Measurements from ENCODE around the gene SCAMP3.
"Not testable (repeated sequence)": the region's sequence is repeated elsewhere in the genome, so short reads cannot be mapped to it uniquely, and the experiment has no call there.

The SCAMP3 gene

DNA sequence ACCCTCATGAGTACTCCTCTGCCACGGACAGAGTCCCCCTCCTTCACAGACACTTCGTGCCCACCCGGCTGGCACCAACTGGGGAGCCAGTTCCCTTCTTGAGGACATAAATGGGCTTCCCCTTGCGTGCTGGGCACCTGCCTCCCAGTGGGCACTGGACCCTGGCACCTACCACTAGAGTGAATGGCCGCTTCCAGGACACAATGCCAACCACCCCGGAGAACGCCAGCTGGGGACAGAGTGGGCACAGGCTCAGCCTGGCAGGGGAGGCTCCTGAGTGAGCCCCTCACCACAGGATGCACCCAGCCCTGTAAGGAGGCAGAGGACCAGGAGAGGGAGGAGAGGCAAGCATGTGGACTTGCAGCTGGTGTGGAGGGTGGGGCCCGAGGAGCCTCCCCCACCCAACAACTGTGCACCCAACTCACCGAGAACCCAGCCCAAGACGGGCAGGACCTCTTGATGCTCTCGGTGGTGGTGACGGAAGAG lies 7.9 kb downstream of the SCAMP3 start:
- no peak for DNase-seq

DNA sequence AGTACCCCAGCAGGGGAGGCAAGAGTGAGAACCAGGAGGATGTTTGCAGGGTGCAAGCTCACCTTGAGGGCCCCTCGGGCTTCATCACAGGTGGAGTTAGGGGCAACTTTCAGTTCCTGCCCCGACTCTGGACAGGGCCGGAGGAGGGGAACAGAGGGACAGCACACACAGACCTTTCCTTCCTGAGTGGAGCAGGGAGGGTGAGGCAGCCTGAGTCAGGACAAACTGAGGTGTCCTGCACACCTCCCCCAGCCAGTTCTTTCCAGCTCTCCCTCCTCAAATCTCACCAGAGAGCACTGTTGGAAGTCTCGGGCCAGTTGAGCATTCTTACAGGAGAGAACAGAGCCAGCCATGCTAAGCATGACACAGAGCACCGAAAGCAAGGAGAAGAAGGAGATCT lies 8.4 kb downstream of the SCAMP3 start:
- DNase-seq, result no peak

DNA sequence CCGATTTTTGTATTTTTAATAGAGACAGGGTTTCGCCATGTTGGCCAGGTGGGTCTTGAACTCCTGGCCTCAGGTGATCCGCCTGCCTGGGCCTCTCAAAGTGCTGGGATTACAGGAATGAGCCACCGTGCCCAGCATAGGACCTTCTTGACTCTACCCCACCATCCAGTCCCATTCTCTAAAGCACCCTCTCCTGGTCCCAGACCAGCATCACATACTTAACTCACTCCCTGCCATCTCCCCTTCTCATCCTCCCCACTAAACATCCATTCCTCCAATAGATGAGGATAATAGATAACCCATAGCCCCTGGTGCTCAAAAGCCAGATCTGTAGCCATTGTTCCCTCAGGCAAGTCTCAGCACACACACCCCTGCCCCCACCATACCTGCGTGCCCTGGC lies 9.0 kb downstream of the SCAMP3 start:
- DNase-seq, result no peak

DNA sequence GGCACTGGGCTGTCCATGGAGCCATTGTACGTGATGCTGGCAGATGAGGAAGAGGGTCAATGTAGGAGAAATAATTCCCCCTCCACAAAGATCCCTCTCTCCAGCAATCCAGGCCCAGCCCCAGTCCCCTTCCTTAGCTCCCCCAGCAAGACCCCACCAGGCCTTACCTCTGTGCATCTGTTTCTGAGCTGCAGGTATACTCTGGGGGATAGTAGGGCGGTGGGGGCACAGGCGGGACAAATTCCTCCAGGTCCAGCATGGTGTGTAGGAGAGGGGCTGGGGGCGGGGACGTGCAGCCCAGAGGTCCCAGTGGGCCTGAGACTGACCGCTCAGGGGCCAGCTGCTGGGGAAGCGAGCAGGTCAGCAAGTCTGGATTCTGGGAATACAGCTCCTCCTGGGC lies 10.6 kb downstream of the SCAMP3 start:
- DNase-seq, result no peak

DNA sequence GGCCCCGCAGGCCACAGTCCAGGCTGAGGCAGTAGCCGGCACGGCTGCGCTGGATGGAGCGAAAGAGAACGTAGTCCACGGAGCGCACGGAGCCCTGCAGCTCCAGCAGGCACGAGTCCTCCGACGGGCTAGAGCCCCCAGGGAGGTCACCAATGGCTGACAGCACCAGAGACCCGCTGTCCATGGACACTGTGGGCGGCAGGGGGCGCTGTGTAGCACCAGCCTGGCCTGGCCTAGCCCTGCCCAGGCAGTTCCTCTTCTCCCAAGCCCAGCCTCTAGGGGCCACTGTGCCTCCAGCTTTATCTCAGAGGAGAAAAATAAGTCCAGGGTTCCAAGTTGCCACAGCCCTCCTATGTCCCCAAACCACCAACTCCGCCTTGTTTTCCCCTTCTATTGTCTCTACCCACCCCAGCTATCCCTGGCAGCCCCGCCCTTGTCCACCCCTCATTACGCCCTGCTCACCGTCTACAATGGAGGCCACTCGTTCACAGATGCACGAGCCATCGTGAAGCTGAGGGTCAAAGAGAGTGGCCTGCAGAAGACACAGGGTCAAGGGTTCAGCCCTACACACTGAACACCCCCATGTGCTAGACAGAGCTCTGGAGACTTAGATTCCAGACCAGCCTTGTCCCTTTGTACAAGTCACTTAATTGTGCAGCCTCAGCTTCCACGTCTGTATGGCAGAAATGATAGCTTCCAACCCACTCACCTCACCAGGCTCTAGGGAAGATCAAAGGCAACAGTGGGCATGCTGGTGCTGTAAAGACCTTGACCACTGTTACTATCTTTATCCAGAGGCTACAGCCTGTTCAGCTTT lies 11.3 kb downstream of the SCAMP3 start:
- peak; percentile 87 for DNase-seq

DNA sequence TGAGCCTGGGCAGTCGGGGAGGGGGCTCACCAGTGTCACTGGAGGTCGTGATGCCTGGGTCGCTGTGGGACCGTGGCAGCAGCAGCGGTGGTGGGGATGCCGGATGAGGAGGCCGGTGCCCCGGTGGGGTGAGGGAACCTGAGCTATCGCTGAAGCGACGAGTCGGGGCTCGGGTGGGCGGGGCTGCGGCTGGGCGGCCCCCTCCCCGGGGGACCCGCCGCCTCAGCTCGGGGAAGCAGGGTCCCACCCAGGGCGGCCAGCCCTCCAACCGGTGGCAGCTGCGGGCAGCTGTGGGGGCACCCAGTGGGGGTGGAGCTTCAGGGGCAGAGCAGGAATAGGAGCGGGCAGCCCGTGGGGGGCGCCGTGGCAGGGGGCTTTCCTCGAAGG lies 11.9 kb downstream of the SCAMP3 start:
- no peak for DNase-seq

DNA sequence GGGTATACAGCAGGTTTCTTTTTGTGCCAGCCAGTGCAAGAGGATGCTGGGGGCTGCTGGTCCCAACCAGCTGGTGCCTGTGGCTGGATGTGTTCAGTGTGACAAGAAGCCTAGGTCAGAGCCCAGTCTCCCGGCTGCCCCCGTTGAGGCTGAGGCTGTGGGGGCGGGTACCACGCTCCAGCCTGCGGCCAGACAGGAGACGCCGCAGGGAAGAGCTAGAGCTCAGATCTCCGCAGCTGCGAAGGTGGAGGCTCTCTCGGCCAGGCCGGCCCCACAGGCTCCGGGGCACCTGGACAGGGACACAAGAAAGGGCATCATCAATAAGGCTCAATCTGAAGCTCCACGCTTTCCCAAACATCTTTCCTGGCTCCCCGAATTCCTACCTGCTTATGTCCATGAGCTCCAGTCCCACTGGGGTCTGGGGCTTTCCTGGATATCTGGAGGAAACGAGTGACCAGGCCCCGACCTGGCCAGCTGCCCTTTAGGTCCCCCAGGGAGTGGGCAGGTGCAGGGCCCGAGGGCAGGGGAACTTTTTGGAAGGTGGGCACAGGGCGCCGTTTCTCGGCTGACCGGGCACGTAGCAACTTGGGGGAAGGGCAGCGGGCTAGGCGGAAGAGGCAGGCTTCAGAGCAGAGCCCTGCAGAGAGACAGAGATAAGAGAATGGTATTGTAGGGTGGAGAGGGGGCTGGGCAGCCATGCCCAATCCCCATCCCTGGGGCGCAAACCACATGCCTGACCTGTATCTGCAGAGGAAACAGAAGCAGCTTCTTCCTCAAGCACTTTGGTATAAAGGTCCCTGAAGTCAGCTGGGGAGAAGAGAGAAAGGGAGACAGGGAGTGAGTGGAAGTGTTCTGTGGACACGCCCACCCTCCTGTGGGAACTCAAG lies 14.2 kb downstream of the SCAMP3 start:
- DNase-seq, result no peak

DNA sequence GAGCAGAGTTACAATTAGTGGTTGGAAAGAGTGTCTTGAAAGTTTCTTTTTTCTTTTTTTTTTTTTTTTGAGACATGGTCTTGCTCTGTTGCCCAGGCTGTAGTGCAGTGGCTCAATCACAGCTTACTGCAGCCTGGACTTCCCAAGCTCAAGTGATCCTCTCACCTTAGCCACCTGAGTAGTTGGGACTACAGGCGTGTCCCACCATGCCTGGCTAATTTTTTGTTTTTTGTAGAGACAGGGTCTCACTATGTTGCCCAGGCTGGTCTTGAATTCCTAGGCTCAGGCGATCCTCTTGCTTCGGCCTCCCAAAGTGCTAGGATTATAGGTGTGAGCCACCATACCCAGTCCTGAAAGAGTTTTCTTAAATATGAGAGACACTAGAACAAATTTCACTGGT lies 15.4 kb downstream of the SCAMP3 start:
- DNase-seq, result not testable (repeated sequence)

DNA sequence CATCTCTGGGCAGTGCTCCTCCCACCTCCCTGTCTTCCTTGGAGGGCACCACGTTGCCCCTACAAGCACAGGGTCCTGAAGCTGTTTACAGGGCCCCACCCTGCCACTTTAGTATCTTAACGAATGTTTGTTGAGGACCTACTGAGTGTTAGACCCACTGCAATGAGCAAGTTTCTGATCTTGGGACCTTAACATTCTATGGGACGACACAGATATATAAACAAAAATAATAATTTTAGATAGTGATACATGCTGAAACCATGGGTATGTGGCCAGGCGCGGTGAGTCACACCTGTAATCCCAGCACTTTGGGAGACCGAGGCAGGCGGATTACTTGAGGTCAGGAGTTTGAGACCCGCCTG lies 17.0 kb downstream of the SCAMP3 start:
- no peak for DNase-seq

DNA sequence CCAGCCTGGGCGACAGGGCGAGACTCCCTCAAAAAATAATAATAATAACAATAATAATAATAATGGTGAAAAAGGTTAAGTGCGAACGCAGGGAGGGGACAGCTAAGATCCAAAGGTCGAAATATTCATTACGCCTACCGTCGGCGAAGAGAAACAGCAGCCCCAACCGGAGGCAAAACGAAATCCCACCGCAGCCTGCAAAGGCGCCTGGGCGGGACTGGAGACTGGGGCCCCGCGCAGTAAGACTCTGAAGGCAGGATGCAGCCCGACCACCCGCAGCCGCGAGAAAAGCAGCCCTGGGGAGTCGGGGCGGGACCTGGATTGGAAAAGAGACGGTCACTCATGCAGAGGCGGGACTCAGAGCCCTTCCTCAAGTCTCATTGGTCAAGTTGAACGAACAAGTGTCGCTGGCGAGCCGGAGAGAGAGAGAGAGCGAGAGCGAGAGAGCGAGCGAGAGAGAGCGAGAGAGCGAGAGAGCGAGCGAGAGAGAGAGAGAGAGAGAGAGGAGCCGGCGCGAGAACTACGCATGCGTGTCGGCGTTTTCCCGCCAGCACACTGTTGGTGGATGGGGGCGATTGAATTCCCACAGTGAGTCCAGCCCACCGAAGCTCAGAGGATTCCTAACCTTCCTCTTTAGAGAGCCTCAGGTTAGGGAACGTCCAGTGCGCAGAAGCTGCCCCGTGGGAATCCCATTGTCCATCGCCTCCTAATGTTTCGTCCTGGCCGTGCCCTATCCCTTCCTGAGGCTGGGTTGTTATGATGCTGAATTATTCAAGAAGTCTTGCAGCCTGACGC lies 17.6 kb downstream of the SCAMP3 start:
- peak; percentile 99 for DNase-seq

DNA sequence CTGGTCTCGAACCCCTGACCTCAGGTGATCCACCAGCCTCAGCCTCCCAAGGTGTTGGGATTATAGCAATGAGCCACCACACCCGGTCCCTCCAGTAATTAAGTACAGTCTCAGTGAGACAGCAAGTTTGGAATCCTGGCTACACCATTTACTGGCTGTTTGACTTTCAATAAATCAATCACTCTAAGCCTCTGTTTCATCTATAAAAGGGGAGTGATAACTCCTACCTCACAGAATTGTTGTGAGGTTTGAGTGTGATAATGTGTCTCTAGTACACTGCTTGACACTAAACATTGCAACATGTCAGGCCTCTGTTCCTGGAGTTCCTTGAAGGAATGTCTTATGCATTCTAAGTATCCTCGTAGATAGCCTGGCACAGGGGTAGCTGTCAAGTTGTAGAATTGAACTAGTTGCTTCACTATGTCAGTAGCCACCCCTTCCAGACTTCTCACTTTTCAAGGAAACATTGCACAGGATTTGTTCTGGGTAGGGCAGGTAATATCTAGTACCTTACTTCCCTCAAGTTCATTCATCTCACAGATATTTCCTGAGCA lies 19.3 kb downstream of the SCAMP3 start:
- DNase-seq, result no peak

DNA sequence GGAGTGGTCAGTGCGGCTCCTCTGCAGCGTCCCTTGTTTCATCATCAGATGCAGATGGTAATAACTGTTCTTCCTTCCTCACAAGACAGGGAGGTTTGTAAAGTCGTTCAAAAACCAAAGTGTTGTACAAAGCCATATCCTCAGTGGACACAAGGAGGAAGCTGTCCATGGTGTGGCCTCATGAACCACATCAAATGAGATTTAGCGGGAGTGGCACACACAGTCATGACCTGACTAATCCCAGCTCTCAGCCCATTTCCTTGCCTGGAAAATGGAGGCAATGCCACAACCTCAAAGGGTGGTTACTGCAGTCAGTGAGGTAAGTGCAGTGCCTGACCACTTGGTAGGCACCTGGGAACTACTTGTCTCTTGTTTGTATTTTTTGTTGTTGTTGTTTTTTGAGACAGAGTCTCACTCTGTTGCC lies 20.3 kb downstream of the SCAMP3 start:
- no peak for DNase-seq

DNA sequence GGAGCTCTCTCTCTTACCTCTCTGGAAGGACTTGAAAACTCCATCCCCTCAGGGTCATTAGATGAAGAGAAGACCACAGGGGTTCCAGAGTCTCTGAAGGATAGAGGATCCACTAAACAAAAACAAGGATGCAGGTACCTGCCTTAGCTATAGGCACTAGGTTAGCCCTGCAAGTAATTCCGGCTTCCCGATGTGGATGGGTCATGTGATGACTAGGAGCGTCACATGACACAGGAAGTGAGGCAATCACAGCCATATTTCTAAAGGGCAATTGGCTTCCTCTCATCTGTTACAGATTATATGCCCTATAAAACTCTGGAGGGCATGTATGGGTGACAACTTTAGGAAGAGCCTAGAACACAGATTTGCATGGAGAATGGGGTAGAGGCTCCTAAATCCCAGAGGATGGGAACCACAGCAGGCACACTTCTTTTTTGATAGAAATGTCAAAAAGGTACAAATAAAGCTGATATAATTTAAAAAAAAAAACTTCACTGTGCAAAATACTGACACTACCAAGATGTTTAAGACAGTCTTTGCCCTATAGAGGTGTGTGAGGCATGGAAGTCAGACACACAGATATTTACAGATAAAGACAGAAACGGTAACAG lies 21.0 kb downstream of the SCAMP3 start:
- peak; percentile 55 for DNase-seq

DNA sequence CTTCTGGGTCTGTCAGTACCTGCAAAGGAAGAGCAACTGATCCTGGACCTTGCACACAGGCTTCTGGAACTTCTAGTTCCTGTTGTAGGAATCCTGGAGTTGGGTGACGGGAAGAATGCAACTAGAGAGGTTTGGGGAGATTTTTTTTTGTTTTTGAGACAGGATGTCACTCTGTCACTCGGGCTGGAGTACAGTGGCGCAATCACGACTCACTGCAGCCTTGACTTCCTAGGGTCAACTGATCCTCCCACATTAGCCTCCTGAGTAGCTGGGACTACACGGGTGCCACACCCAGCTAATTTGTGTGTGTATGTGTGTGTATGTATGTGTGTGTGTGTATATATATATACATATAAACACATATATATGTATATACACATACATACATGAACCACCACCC lies 25.7 kb downstream of the SCAMP3 start:
- DNase-seq, result peak; percentile 33

DNA sequence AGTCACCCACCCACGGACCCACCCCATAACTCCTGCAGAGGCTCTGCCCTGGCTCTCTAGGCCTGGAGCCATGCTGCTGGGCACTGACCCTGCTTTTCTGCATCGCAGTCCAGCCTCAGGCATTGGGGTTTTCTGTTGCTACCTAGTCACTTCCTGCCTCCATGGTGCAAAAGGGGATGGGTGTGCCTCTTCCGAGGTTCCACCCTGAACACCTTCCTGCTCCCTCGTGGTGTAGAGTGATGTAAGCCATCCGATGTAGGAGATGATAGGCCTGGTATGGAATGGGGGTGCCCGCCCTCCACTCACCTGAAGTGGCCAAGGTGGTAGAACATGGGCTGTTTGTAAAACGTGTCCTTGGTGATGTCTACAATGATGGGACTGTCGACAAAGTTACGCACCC lies 26.8 kb downstream of the SCAMP3 start:
- DNase-seq, result not testable (repeated sequence)

DNA sequence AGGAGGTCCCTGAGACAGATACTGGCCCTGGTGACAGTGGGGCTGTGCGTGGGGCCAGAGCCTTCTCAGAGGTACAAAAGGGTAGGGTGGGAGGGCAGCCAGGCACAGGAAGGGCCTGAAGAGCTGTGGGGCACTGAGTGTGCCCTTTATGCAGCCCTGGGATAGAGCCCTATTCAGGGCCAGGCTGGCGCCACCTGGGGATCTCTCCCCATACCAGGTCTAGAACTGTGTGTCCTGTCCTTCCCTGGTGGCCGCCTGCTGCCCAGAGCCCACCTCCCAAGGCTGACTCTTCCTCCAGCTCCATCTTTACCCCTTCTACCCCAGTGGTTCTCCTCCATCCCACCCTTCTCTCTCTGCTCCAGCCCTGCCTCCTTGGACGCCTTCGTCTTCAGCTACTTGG lies 28.7 kb downstream of the SCAMP3 start:
- not testable (repeated sequence) for DNase-seq

DNA sequence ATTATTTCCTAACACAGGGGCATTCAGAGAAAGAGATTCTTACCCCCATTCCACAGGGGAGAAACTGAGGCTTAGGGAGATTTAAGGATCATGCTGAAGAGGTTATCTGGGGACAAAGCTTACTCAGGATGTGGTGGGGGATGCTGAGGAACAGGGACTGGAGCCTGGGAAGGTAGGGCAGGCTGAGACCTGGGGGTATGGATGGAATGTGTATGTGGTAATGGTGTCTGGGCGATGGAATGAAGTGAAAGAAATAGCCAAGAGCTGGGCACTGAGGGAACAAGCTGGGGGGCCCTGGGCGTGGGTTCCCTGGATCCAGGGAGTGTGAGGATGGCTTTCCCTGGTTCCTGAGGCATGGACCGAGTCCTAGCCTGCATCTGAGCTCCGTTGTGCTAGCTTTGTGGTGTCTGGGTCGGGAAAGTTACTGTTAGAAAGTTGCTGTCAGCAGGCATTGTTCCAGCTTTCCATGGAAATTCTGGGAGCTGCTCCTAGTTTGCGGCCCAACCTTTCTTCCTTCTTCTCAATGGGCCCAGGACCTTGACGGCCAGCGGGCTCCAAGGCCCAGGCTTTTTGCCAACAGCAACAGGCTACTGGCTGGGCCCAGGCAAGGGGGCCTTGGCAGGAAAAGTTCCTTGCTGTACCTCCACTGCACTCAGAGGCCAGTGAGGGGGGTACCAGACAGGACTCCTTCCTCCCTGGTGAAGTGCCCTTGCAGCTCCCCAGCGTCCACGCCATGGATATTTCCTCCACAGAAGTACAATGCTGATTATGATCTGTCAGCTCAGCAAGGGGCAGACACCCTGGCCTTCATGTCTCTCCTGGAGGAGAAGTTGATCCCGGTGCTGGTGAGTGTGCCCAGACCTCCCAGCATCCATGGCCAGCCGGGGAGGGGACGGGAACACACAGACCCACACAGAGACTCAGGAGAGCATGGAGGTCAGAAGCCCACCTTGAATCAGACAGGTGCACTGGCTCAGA lies 29.9 kb downstream of the SCAMP3 start:
- not testable (repeated sequence) for DNase-seq

DNA sequence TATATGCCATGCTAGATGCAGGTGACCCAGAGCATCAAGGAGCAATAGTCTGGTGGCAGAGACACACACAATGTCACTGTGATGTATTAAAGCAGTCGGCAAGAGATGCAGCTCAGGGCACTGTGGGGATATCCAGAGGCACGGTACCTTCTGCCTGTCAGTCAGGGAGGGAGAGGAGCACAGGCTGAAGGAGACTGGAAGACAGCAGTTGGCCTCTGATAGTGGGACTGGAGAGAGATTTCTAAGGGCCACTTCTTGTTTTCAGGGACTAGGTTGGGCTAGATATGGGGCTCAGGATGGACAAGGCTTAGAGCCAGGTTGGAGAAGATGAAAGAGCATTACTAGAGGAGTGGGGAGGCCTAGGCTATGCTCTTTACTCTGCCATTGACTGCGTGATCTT lies 30.9 kb downstream of the SCAMP3 start:
- not testable (repeated sequence) for DNase-seq

DNA sequence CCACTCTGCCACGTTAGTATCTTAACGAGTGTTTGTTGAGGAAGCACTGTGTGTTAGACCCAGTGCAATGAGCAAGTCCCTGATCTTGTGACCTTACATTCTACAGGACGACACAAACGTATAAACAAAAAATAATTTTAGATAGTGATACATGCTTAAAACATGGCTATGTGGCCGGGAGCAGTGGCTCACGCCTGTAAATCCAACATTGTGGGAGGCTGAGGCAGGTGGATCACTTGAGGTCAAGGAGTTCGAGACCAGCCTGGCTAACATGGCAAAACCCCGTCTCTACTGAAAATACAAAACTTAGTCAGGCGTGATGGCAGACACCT lies 34.1 kb downstream of the SCAMP3 start:
- no peak for DNase-seq

DNA sequence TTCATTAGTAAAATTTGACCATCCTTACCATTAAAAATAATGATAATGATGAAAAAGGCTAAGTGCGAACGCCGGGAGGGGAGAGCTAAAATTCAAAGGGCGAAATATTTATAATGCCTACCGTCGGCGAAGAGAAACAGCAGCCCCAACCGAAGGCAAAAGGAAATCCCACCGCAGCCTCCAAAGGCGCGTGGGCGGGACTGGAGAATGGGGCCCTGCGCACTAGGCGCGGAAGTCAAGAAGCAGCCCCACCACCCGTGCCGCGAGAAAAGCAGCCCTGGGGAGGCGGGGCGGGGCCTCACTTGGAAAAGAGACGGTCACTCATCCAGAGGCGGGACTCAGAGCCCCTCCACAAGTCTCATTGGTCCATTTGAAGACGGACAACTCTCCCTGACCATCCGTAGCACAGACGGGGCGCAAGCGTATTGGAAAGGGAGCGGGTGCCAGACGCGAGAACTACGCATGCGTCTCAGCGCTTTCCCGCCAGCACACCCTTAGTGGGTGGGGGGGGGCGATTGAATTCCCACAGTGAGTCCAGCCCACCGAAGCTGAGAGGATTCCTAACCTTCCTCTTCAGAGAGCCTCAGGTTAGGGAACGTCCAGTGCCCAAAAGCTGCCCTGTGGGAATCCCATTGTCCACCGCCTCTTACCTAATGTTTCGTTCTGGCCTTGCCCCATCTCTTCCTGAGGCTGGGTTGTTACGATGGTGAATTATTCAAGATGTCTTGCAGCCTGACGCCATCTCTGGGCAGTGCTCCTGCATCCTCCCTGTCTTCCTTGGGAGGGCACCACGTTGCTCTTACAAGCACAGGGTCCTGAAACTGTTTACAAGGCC lies 34.7 kb downstream of the SCAMP3 start:
- DNase-seq, result peak; percentile 99
